Aorta (tissue), 5 donors: ENCODE measurements around the gene SERINC4. TPM values are rescaled to one million over a fixed set of nuclear protein-coding genes. Genes with fewer than 3 reads are reported as not detected.
"Not testable (repeated sequence)": the region's sequence is repeated elsewhere in the genome, so short reads cannot be mapped to it uniquely, and the experiment has no call there.

Experiments used
- ATAC-seq: fragments of 200-7000 bp; cut with Tn5 transposase; one replicate; pipeline ENCODE4 v1.9.1; 2022; ENCODE audit warnings: moderate library complexity; ENCODE audit not compliant: low FRiP score
- DNase-seq, 2 donors: peaks; one replicate each; pipeline ENCODE4 v3.0.0-alpha.2; 2020
- H3K27ac ChIP-seq, 2 donors: one replicate each; pipeline ENCODE4 v1.5.1; 2013; ENCODE audit warnings: low read length in 2 of 2, mild to moderate bottlenecking in 2 of 2, moderate library complexity in 2 of 2, control low read depth in 1 of 2, inconsistent platforms in 1 of 2, low read depth in 1 of 2
- H3K27me3 ChIP-seq, 2 donors: one replicate each; pipeline ENCODE4 v1.6.1; 2013; ENCODE audit warnings: control low read depth in 1 of 2, low read length in 1 of 2, mild to moderate bottlenecking in 1 of 2, moderate library complexity in 1 of 2; ENCODE audit not compliant: insufficient read depth in 2 of 2, control insufficient read depth in 1 of 2
- H3K36me3 ChIP-seq, 2 donors: one replicate each; pipeline ENCODE4 v1.6.1; 2013; ENCODE audit warnings: control low read depth in 1 of 2, low read length in 1 of 2, mild to moderate bottlenecking in 1 of 2; ENCODE audit not compliant: insufficient read depth in 2 of 2, control insufficient read depth in 1 of 2
- H3K4me1 ChIP-seq, 2 donors: one replicate each; pipeline ENCODE4 v1.6.1; 2013; ENCODE audit warnings: low read length in 2 of 2, control low read depth in 1 of 2, mild to moderate bottlenecking in 1 of 2, moderate library complexity in 1 of 2; ENCODE audit not compliant: insufficient read depth in 2 of 2, control insufficient read depth in 1 of 2
- H3K4me3 ChIP-seq, 2 donors: one replicate each; pipeline ENCODE4 v1.5.1; 2013; ENCODE audit warnings: low read length in 2 of 2, control low read depth in 1 of 2, mild to moderate bottlenecking in 1 of 2
- H3K9me3 ChIP-seq: one replicate; pipeline ENCODE4 v1.6.1; 2013; ENCODE audit warnings: mild to moderate bottlenecking, low read length; ENCODE audit not compliant: control insufficient read depth
- WGBS, 2 donors: extraction: QIAGEN DNeasy Blood & Tissue Kit; methylation state at CpG; one replicate each; pipeline ENCODE4 v1.1.7; 2013; 5-methylcytosine and 5-hydroxymethylcytosine counted together
- intact Hi-C, 2 donors: fragments of 100-400 bp; cut with DNase I; formaldehyde crosslinking; loops; one replicate each; pipeline versions ENCODE4 v1.14.2 to v1.15.0; 2022
- long read RNA-seq, 2 donors: library from polyadenylated mRNA; unstranded; transcript quantifications; one replicate each; pipeline ENCODE4 v2.0.0, GENCODE V29; 2020 to 2021
- polyA plus RNA-seq, 2 donors: library from polyadenylated mRNA; stranded (reverse); fragments of 200-250 nt; gene quantifications; one replicate each; pipeline ENCODE4 v1.2.3, GENCODE V29; 2013
- total RNA-seq, 2 donors: library from RNA; stranded (reverse); fragmentation: NEBNext Ultra II Directional; extraction: Animal tissue kit (Norgen Biotek cat#: 25700); gene quantifications; one replicate each; pipeline ENCODE4 v1.2.1, GENCODE V29; 2021
- donor health status: healthy with polysubstance abuse.
- donor health status: Bipolar disorder and iron deficiency.
- donor health status: DM: no; HTN: no; CAD: no.
- donor health status: DM: no; HTN: no; CAD: no.
- donor health status: DM: yes; HTN: yes; CAD: no.

Gene SERINC4
- not detected for total RNA-seq
- under 1 TPM; 0.43 to 0.88 TPM for polyA plus RNA-seq
- long read RNA-seq, donor 1, partial matches to known transcripts: 0 of 1 reads
- long read RNA-seq, donor 1, other reads (novel, unspliced or antisense): 1 of 1 reads
- long read RNA-seq, donor 2: 0 reads

- Histone ChIP-seq H3K27ac (peak within 1 kb of the TSS; percentile 23 to 89), H3K4me1 (peaks cover 0 to 4% of the 10 kb centered on the region in 2 donors), H3K9me3 (no peaks in the 10 kb centered on the region), H3K27me3 (no peaks in the 10 kb centered on the region), H3K36me3 (peaks cover 3 to 11% of the 10 kb centered on the region in 2 donors), H3K4me3 (peak within 1 kb of the TSS; percentile 60 to 93)
- peak; percentile 6 for ATAC-seq
- no peak for DNase-seq
- intact Hi-C loops: no loop called here
- 90 to 95% methylated on average over 8 of the region's 8 CpGs for WGBS, 2 donors
These were observed at the start of gene SERINC4 for GRCh38 chr15:43799945-43800285. SERINC4 (minus strand) TSS chr15:43800220; CDS start chr15:43799986, 234 bp downstream.

GRCh38 chr15:43845421-43845820 is 45.4 kb upstream of the SERINC4 start:
- ATAC-seq (no peak), DNase-seq (no peak)
- H3K27me3 ChIP-seq: no peaks in the 10 kb centered on the region
- no peaks in the 10 kb centered on the region for H3K4me1 ChIP-seq
- no peaks in the 10 kb centered on the region for H3K9me3 ChIP-seq
- H3K36me3 ChIP-seq: no peaks in the 10 kb centered on the region
- no peak overlapping the region for H3K4me3 ChIP-seq
- intact Hi-C loops: no loop called here
- H3K27ac ChIP-seq: no peak overlapping the region

- intact Hi-C loops, H3K27ac ChIP-seq, H3K9me3 ChIP-seq, H3K27me3 ChIP-seq, H3K36me3 ChIP-seq, ATAC-seq, H3K4me3 ChIP-seq, H3K4me1 ChIP-seq: not testable (repeated sequence)
- 77 to 80% methylated on average over 6 of the region's 6 CpGs for WGBS, 2 donors
- DNase-seq: peak in 1 of 2 donors; percentile 7
These were observed 32.5 kb upstream of the SERINC4 start for GRCh38 chr15:43832485-43832884.

- H3K4me3 ChIP-seq, H3K9me3 ChIP-seq, H3K4me1 ChIP-seq, ATAC-seq, H3K27ac ChIP-seq, intact Hi-C loops, H3K27me3 ChIP-seq, H3K36me3 ChIP-seq: not testable (repeated sequence)
- WGBS, 2 donors: 93 to 94% methylated on average over 14 of the region's 14 CpGs
- peak in 1 of 2 donors; percentile 12 for DNase-seq
These were observed 31.6 kb upstream of the SERINC4 start for GRCh38 chr15:43831519-43832052.

GRCh38 chr15:43830691-43831275 is 30.8 kb upstream of the SERINC4 start:
- H3K36me3 ChIP-seq, H3K4me1 ChIP-seq, H3K9me3 ChIP-seq, intact Hi-C loops, H3K27me3 ChIP-seq, ATAC-seq, H3K4me3 ChIP-seq, H3K27ac ChIP-seq: not testable (repeated sequence)
- DNase-seq: peak in 1 of 2 donors; percentile 6
- WGBS, 2 donors: 97 to 99% methylated on average over 9 of the region's 9 CpGs

- H3K27ac ChIP-seq, ATAC-seq, intact Hi-C loops, H3K27me3 ChIP-seq, H3K4me1 ChIP-seq, H3K36me3 ChIP-seq, H3K4me3 ChIP-seq, H3K9me3 ChIP-seq: not testable (repeated sequence)
- WGBS, 2 donors: 94 to 96% methylated on average over 9 of the region's 9 CpGs
- DNase-seq: peak in 1 of 2 donors; percentile 8
These were observed 30.0 kb upstream of the SERINC4 start for GRCh38 chr15:43829951-43830540.

GRCh38 chr15:43828061-43828657 is 28.1 kb upstream of the SERINC4 start:
- Histone ChIP-seq H3K27ac (no peak overlapping the region), H3K4me1 (no peaks in the 10 kb centered on the region), H3K27me3 (no peaks in the 10 kb centered on the region), H3K9me3 (no peaks in the 10 kb centered on the region), H3K36me3 (no peaks in the 10 kb centered on the region), H3K4me3 (no peak overlapping the region)
- 50 to 59% methylated on average over 6 of the region's 6 CpGs for WGBS, 2 donors
- ATAC-seq (no peak), DNase-seq (no peak)
- intact Hi-C loops: no loop called here

GRCh38 chr15:43826508-43827341 is 26.7 kb upstream of the SERINC4 start, which contains the start of gene WDR76:
WDR76 (plus strand) TSS chr15:43827002; CDS start chr15:43827033, 31 bp downstream.
- 3 to 4% methylated on average over 48 of the region's 48 CpGs for WGBS, 2 donors
- no peaks in the 10 kb centered on the region for H3K27me3 ChIP-seq
- peak within 1 kb of the TSS; percentile 11 to 21 for H3K4me3 ChIP-seq
- no peaks in the 10 kb centered on the region for H3K4me1 ChIP-seq
- intact Hi-C loops: no loop called here
- DNase-seq (peak; percentile 88 to 93), ATAC-seq (peak; percentile 88)
- no peaks in the 10 kb centered on the region for H3K36me3 ChIP-seq
- no peaks in the 10 kb centered on the region for H3K9me3 ChIP-seq
- H3K27ac ChIP-seq: peak within 1 kb of the TSS in 1 of 2 donors; percentile 15
